IMR-90 (cell line): ENCODE measurements around the gene PIR. TPM values are rescaled to one million over a fixed set of nuclear protein-coding genes. Genes with fewer than 3 reads are reported as not detected.

ENCODE experiments used
- ATAC-seq: fragments of 200-7000 bp; cut with Tn5 transposase; 2 replicates; pipeline ENCODE4 v1.9.1; 2020; ENCODE audit warnings: low read depth, mild to moderate bottlenecking, moderate library complexity
- BruUV-seq: library from RNA; stranded (reverse); fragments of 400-500 nt; replicated peaks from 2 replicates; lab custom pipeline; 2021; lab: Mats Ljungman, UMichigan
- CTCF ChIA-PET: fragments of 300-600 bp; formaldehyde crosslinking; extraction: SDS; loops from one replicate; lab custom pipeline; 2021; ENCODE audit warnings: antibody characterized with exemption; lab: Yijun Ruan, JAX
- POLR2A ChIA-PET: fragments of 300-600 bp; sonication (Branson Sonifier 250); formaldehyde crosslinking; loops from one replicate; lab custom pipeline; 2022; ENCODE audit warnings: antibody characterized with exemption; ENCODE audit not compliant: unreplicated experiment; lab: Charles Lee
- DNase-seq: peaks from one replicate; pipeline ENCODE4 v3.0.0; 2013
- H2AFZ ChIP-seq: replicated peaks from 2 replicates; pipeline ENCODE3; 2013; ENCODE audit warnings: low read length, mild to moderate bottlenecking; ENCODE audit not compliant: poor library complexity
- H2AK5ac ChIP-seq: 2 replicates; pipeline ENCODE4 v1.6.1; 2013; ENCODE audit warnings: low read depth, low read length, inconsistent platforms
- H2AK9ac ChIP-seq: replicated peaks from 2 replicates; pipeline ENCODE3; 2013; ENCODE audit warnings: mild to moderate bottlenecking, low read depth, low read length, moderate library complexity; ENCODE audit not compliant: poor library complexity
- H2BK120ac ChIP-seq: 2 replicates; pipeline ENCODE4 v1.6.1; 2013; ENCODE audit warnings: low read depth, low read length, inconsistent platforms
- H2BK15ac ChIP-seq: 3 replicates; pipeline ENCODE4 v1.6.1; 2013; ENCODE audit warnings: low read depth, low read length, inconsistent platforms
- H2BK20ac ChIP-seq: 2 replicates; pipeline ENCODE4 v1.6.1; 2013; ENCODE audit warnings: low read depth, mild to moderate bottlenecking, inconsistent platforms, low read length, moderate library complexity
- H2BK5ac ChIP-seq: 2 replicates; pipeline ENCODE4 v1.6.1; 2013; ENCODE audit warnings: mild to moderate bottlenecking, low read depth, low read length, inconsistent platforms; ENCODE audit not compliant: poor library complexity, severe bottlenecking
- H3K14ac ChIP-seq: replicated peaks from 2 replicates; pipeline ENCODE4 v1.6.1; 2013; ENCODE audit warnings: low read depth, low read length, inconsistent platforms
- H3K18ac ChIP-seq: 2 replicates; pipeline ENCODE4 v1.6.1; 2013; ENCODE audit warnings: low read depth, low read length, control low read depth
- H3K23ac ChIP-seq: 2 replicates; pipeline ENCODE4 v1.6.1; 2013; ENCODE audit warnings: low read depth, low read length, inconsistent platforms
- H3K27ac ChIP-seq: 2 replicates; pipeline ENCODE4 v1.5.1; 2013; ENCODE audit warnings: mild to moderate bottlenecking, control low read depth, low read length; ENCODE audit not compliant: insufficient read depth
- H3K27me3 ChIP-seq: 2 replicates; pipeline ENCODE4 v1.6.1; 2013; ENCODE audit warnings: low read length; ENCODE audit not compliant: control insufficient read depth, insufficient read depth
- H3K36me3 ChIP-seq: 2 replicates; pipeline ENCODE4 v1.6.1; 2013; ENCODE audit warnings: low read length, mixed read lengths; ENCODE audit not compliant: control insufficient read depth, insufficient read depth
- H3K4ac ChIP-seq: 2 replicates; pipeline ENCODE4 v1.6.1; 2013; ENCODE audit warnings: low read depth, low read length, inconsistent platforms
- H3K4me1 ChIP-seq: 2 replicates; pipeline ENCODE4 v1.6.1; 2013; ENCODE audit warnings: low read length, mixed read lengths; ENCODE audit not compliant: control insufficient read depth, insufficient read depth
- H3K4me2 ChIP-seq: 2 replicates; pipeline ENCODE4 v1.6.1; 2013; ENCODE audit warnings: low read depth, mild to moderate bottlenecking, control low read depth, low read length, moderate library complexity
- H3K4me3 ChIP-seq: 2 replicates; pipeline ENCODE4 v1.5.1; 2013; ENCODE audit warnings: low read depth, mild to moderate bottlenecking, control low read depth, low read length, moderate library complexity; ENCODE audit not compliant: insufficient read depth
- H3K56ac ChIP-seq: 2 replicates; pipeline ENCODE4 v1.6.1; 2013; ENCODE audit warnings: low read length, inconsistent platforms; ENCODE audit not compliant: insufficient read depth; ENCODE audit errors: extremely low read depth
- H3K79me1 ChIP-seq, 2 experiments: 2 replicates each; pipeline ENCODE4 v1.6.1; 2013; ENCODE audit warnings: low read length in 2 of 2, inconsistent platforms in 1 of 2, low read depth in 1 of 2
- H3K9ac ChIP-seq: 2 replicates; pipeline ENCODE4 v1.6.1; 2013; ENCODE audit warnings: low read depth, low read length, control low read depth
- H3K9me1 ChIP-seq: 2 replicates; pipeline ENCODE4 v1.6.1; 2013; ENCODE audit warnings: low read length, inconsistent platforms; ENCODE audit not compliant: insufficient read depth
- H3K9me3 ChIP-seq: 2 replicates; pipeline ENCODE4 v1.6.1; 2013; ENCODE audit warnings: low read length; ENCODE audit not compliant: control insufficient read depth, insufficient read depth
- H4K20me1 ChIP-seq: 2 replicates; pipeline ENCODE4 v1.6.1; 2013; ENCODE audit warnings: low read length, inconsistent platforms; ENCODE audit not compliant: insufficient read depth
- H4K5ac ChIP-seq: 2 replicates; pipeline ENCODE4 v1.6.1; 2013; ENCODE audit warnings: mild to moderate bottlenecking, low read depth, low read length, control low read depth
- H4K8ac ChIP-seq, 2 experiments: 2 replicates each; pipeline ENCODE4 v1.6.1; 2013; ENCODE audit warnings: low read depth in 2 of 2, low read length in 2 of 2, control low read depth in 1 of 2, inconsistent platforms in 1 of 2
- H4K91ac ChIP-seq: 2 replicates; pipeline ENCODE4 v1.6.1; 2013; ENCODE audit warnings: low read depth, low read length, inconsistent platforms; ENCODE audit not compliant: insufficient read depth
- CEBPB ChIP-seq: IDR thresholded peaks from 2 replicates; pipeline ENCODE4 v1.6.1; 2012; ENCODE audit warnings: low read depth, low read length, improper control_type of control experiment
- FOS ChIP-seq: fragments of 150-350 bp; IDR thresholded peaks from 2 replicates; pipeline ENCODE4 v1.6.1; 2016; ENCODE audit warnings: low read depth, low read length
- WGBS, 2 experiments: methylation state at CpG; one replicate each; pipeline versions ENCODE4 v1.1.5 to v1.1.7; 2013; ENCODE audit warnings: missing lambda C conversion rate in 2 of 2; ENCODE audit not compliant: insufficient read length in 1 of 2; ENCODE audit errors: extremely low coverage in 2 of 2; 5-methylcytosine and 5-hydroxymethylcytosine counted together
- dilution Hi-C: fragments of 300-500 bp; cut with HindIII; formaldehyde crosslinking; loops from one replicate; pipeline ENCODE4 v1.14.3; 2018; ENCODE audit warnings: low sequenced_read_pairs; ENCODE audit not compliant: unreplicated experiment
- in situ Hi-C: fragments of 300-500 bp; cut with MboI; formaldehyde crosslinking; loops from 3 replicates; pipeline ENCODE4 v1.14.3; 2019; ENCODE audit warnings: low sequenced_read_pairs, inconsistent platforms, mixed read lengths
- intact Hi-C: fragments of 100-400 bp; cut with micrococcal nuclease; formaldehyde crosslinking; loops from 2 replicates; pipeline ENCODE4 v1.10.0; 2022
- polyA plus RNA-seq, 3 experiments: library from polyadenylated mRNA; depleted of rRNA; stranded (reverse); fragments of >200 nt; gene quantifications; 2 replicates each; pipeline ENCODE4 v1.2.3, GENCODE V29; 2012; ENCODE audit warnings: low replicate concordance in 1 of 3
- total RNA-seq: library from RNA; depleted of rRNA; stranded (reverse); fragments of >200 nt; gene quantifications from 2 replicates; pipeline ENCODE4 v1.2.3, GENCODE V29; 2012

Gene PIR
- total and polyA plus RNA-seq, 2 of the 4 experiments (the other 2 are of a cell fraction) = 5.7 to 8.7 TPM

- TF ChIP-seq FOS (no peak), CEBPB (no peak)
- in situ Hi-C loops = no loop called here
- no CpG with 5 or more reads among the region's 1 CpG for WGBS, 2 experiments
Observed at GRCh38 chrX:15425024-15425423, 68.1 kb downstream of the PIR start.

More at GRCh38 chrX:15425024-15425423, 68.1 kb downstream of the PIR start:
- H3K9me3 ChIP-seq = no peaks in the 10 kb centered on the region
- no peaks in the 10 kb centered on the region for H3K27me3 ChIP-seq
- ATAC-seq (no peak), DNase-seq (no peak)
- no peak overlapping the region for H3K9ac ChIP-seq
- H3K4ac ChIP-seq = no peak overlapping the region
- CTCF ChIA-PET = no interaction called here
- no peak overlapping the region for H2BK20ac ChIP-seq
- H4K5ac ChIP-seq = no peak overlapping the region
- H2AFZ ChIP-seq = no peak overlapping the region
- intact Hi-C loops = no loop called here
- no peak overlapping the region for H2AK9ac ChIP-seq
- no peaks in the 10 kb centered on the region for H3K9me1 ChIP-seq
- H4K91ac ChIP-seq = no peak overlapping the region
- no peak overlapping the region for H2BK5ac ChIP-seq
- dilution Hi-C loops = no loop called here
- BruUV-seq = no TSS peak
- no peak overlapping the region for H3K27ac ChIP-seq
- H2AK5ac ChIP-seq = no peak overlapping the region
- no peak overlapping the region for H2BK15ac ChIP-seq
- POLR2A ChIA-PET = no interaction called here
- no peak overlapping the region for H3K14ac ChIP-seq
- no peaks in the 10 kb centered on the region for H3K4me1 ChIP-seq
- H3K4me2 ChIP-seq = no peak overlapping the region
- no peaks in the 10 kb centered on the region for H3K79me1 ChIP-seq
- no peak overlapping the region for H3K56ac ChIP-seq
- H4K20me1 ChIP-seq = no peaks in the 10 kb centered on the region
- no peak overlapping the region for H2BK120ac ChIP-seq
- H3K36me3 ChIP-seq = no peaks in the 10 kb centered on the region
- no peak overlapping the region for H4K8ac ChIP-seq
- no peak overlapping the region for H3K23ac ChIP-seq
- H3K4me3 ChIP-seq = no peak overlapping the region
- no peak overlapping the region for H3K18ac ChIP-seq
